Sigmoid colon (tissue), 7 donors: Measurements from ENCODE around the gene CNTNAP4. TPM values are rescaled to one million over a fixed set of nuclear protein-coding genes. Genes with fewer than 3 reads are reported as not detected.

Experiments used
- DNase-seq: peaks from one replicate; pipeline ENCODE4 v3.0.0-alpha.2; 2019
- H3K27ac ChIP-seq, 4 donors: fragments of 200-600 bp; sonication (generic); one replicate each; pipeline ENCODE4 v1.5.1; 2016 to 2019; ENCODE audit warnings: mild to moderate bottlenecking in 1 of 4
- H3K27me3 ChIP-seq, 3 donors: fragments of 200-600 bp; sonication (generic); one replicate each; pipeline ENCODE4 v1.5.1; 2019; ENCODE audit warnings: mild to moderate bottlenecking in 1 of 3
- H3K36me3 ChIP-seq, 4 donors: fragments of 200-600 bp; sonication (generic); one replicate each; pipeline ENCODE4 v1.5.1; 2016 to 2019
- H3K4me1 ChIP-seq, 4 donors: fragments of 200-600 bp; sonication (generic); one replicate each; pipeline ENCODE4 v1.5.1; 2017 to 2019
- H3K4me3 ChIP-seq, 4 donors: fragments of 200-600 bp; sonication (generic); one replicate each; pipeline ENCODE4 v1.5.1; 2017 to 2019; ENCODE audit warnings: mild to moderate bottlenecking in 2 of 4, moderate library complexity in 1 of 4
- H3K9me3 ChIP-seq, 4 donors: fragments of 200-600 bp in 3 of 4; sonication (generic) in 3 of 4; one replicate each; pipeline versions ENCODE4 v1.5.1 to v1.6.1; 2013 to 2019
- CTCF ChIP-seq, 4 experiments: fragments of 450-650 bp in 3 of 4; fragments of 200-600 bp in 1 of 4; IDR thresholded peaks; one replicate each; pipeline ENCODE4 v1.5.1; 2016 to 2019; ENCODE audit warnings: antibody characterized with exemption in 4 of 4, mild to moderate bottlenecking in 3 of 4, moderate library complexity in 2 of 4
- EP300 ChIP-seq, 4 donors: sonication (generic); formaldehyde crosslinking; IDR thresholded peaks; one replicate each; pipeline ENCODE4 v1.6.1; 2017; ENCODE audit warnings: antibody characterized with exemption in 4 of 4
- POLR2A ChIP-seq, 2 donors: fragments of 450-650 bp; IDR thresholded peaks; one replicate each; pipeline ENCODE4 v1.6.1; 2016; ENCODE audit warnings: antibody characterized with exemption in 2 of 2, mild to moderate bottlenecking in 2 of 2, moderate library complexity in 2 of 2
- POLR2AphosphoS5 ChIP-seq, 4 donors: sonication (generic); formaldehyde crosslinking; IDR thresholded peaks; one replicate each; pipeline ENCODE4 v1.6.1; 2017; ENCODE audit warnings: antibody characterized with exemption in 4 of 4
- WGBS, 2 donors: extraction: QIAGEN DNeasy Blood & Tissue Kit; methylation state at CpG; one replicate each; pipeline ENCODE4 v1.1.7; 2013; 5-methylcytosine and 5-hydroxymethylcytosine counted together
- intact Hi-C: fragments of 100-400 bp; cut with DNase I; formaldehyde crosslinking; loops from one replicate; pipeline ENCODE4 v1.15.1; 2023
- polyA plus RNA-seq, 3 donors: library from polyadenylated mRNA; stranded (reverse); fragments of 200-250 nt; gene quantifications; one replicate each; pipeline ENCODE4 v1.2.3, GENCODE V29; 2013
- total RNA-seq, 4 donors: library from RNA; depleted of rRNA; stranded (reverse); fragments of >200 nt; gene quantifications; one replicate each; pipeline ENCODE4 v1.1.0, GENCODE V29; 2016
- donor health status: healthy with polysubstance abuse.
- donor health status: Bipolar disorder and iron deficiency.
- donor health status: healthy.

The CNTNAP4 gene
- total and polyA plus RNA-seq, 7 donors = under 0.01 to 1.4 (median 0.22) TPM; not detected in 1

GRCh38 chr16:76235426-76235825, 41.8 kb upstream of the CNTNAP4 start:
- Histone ChIP-seq H3K27ac (no peak overlapping the region), H3K4me3 (no peak overlapping the region), H3K9me3 (no peaks in the 10 kb centered on the region), H3K27me3 (no peaks in the 10 kb centered on the region), H3K4me1 (no peaks in the 10 kb centered on the region), H3K36me3 (no peaks in the 10 kb centered on the region)
- intact Hi-C loops = no loop called here
- DNase-seq = no peak
- TF ChIP-seq POLR2AphosphoS5 (IDR thresholded peaks at IDR 0.05) (no peak), EP300 (IDR thresholded peaks at IDR 0.05) (no peak), CTCF (IDR thresholded peaks at IDR 0.05) (no peak), POLR2A (IDR thresholded peaks at IDR 0.05) (no peak)
- 95 to 96% methylated on average over 12 of the region's 12 CpGs for WGBS, 2 donors

GRCh38 chr16:76237471-76237870, 39.7 kb upstream of the CNTNAP4 start:
- Histone ChIP-seq H3K36me3 (no peaks in the 10 kb centered on the region), H3K27ac (no peak overlapping the region), H3K4me1 (no peaks in the 10 kb centered on the region), H3K27me3 (no peaks in the 10 kb centered on the region), H3K9me3 (no peaks in the 10 kb centered on the region), H3K4me3 (no peak overlapping the region)
- TF ChIP-seq CTCF (IDR thresholded peaks at IDR 0.05) = no peak
- TF ChIP-seq EP300 (IDR thresholded peaks at IDR 0.05) = no peak
- no peak for TF ChIP-seq POLR2A (IDR thresholded peaks at IDR 0.05)
- TF ChIP-seq POLR2AphosphoS5 (IDR thresholded peaks at IDR 0.05) = no peak
- WGBS, 2 donors = 54 to 77% methylated on average over 2 of the region's 2 CpGs
- intact Hi-C loops = no loop called here
- no peak for DNase-seq

GRCh38 chr16:76241755-76242154, 35.4 kb upstream of the CNTNAP4 start:
- Histone ChIP-seq H3K4me1 (no peaks in the 10 kb centered on the region), H3K36me3 (no peaks in the 10 kb centered on the region), H3K27ac (no peak overlapping the region), H3K4me3 (no peak overlapping the region), H3K27me3 (no peaks in the 10 kb centered on the region), H3K9me3 (no peaks in the 10 kb centered on the region)
- intact Hi-C loops = no loop called here
- DNase-seq = no peak
- 89 to 90% methylated on average over 2 of the region's 2 CpGs for WGBS, 2 donors
- no peak for TF ChIP-seq EP300 (IDR thresholded peaks at IDR 0.05)
- TF ChIP-seq CTCF (IDR thresholded peaks at IDR 0.05) = no peak
- TF ChIP-seq POLR2A (IDR thresholded peaks at IDR 0.05) = no peak
- no peak for TF ChIP-seq POLR2AphosphoS5 (IDR thresholded peaks at IDR 0.05)

GRCh38 chr16:76243620-76244019, 33.6 kb upstream of the CNTNAP4 start:
- H3K9me3 ChIP-seq = no peaks in the 10 kb centered on the region
- no peak for DNase-seq
- intact Hi-C loops = no loop called here
- no peaks in the 10 kb centered on the region for H3K36me3 ChIP-seq
- H3K4me3 ChIP-seq = no peak overlapping the region
- H3K4me1 ChIP-seq = no peaks in the 10 kb centered on the region
- no peak for TF ChIP-seq POLR2AphosphoS5 (IDR thresholded peaks at IDR 0.05)
- no peak for TF ChIP-seq EP300 (IDR thresholded peaks at IDR 0.05)
- no peak for TF ChIP-seq CTCF (IDR thresholded peaks at IDR 0.05)
- TF ChIP-seq POLR2A (IDR thresholded peaks at IDR 0.05) = no peak
- no peaks in the 10 kb centered on the region for H3K27me3 ChIP-seq
- 78 to 84% methylated on average over 1 of the region's 1 CpG for WGBS, 2 donors
- H3K27ac ChIP-seq = no peak overlapping the region

GRCh38 chr16:76246587-76246986, 30.6 kb upstream of the CNTNAP4 start:
- no peak for DNase-seq
- intact Hi-C loops = no loop called here
- H3K4me1 ChIP-seq = no peaks in the 10 kb centered on the region
- 70 to 86% methylated on average over 3 of the region's 3 CpGs for WGBS, 2 donors
- H3K27ac ChIP-seq = no peak overlapping the region
- H3K36me3 ChIP-seq = no peaks in the 10 kb centered on the region
- no peak for TF ChIP-seq POLR2AphosphoS5 (IDR thresholded peaks at IDR 0.05)
- no peak for TF ChIP-seq POLR2A (IDR thresholded peaks at IDR 0.05)
- no peak for TF ChIP-seq CTCF (IDR thresholded peaks at IDR 0.05)
- TF ChIP-seq EP300 (IDR thresholded peaks at IDR 0.05) = no peak
- H3K4me3 ChIP-seq = no peak overlapping the region
- H3K27me3 ChIP-seq = no peaks in the 10 kb centered on the region
- no peaks in the 10 kb centered on the region for H3K9me3 ChIP-seq
